NB4 (cell line): ENCODE results near the gene ZNF425.
A peak's percentile ranks its signal among the peaks of the same experiment; 100 is the strongest.
"Not testable (repeated sequence)": the region's sequence is repeated elsewhere in the genome, so short reads cannot be mapped to it uniquely, and the experiment has no call there.

Experiments used
- DNase-seq: peaks from one replicate; pipeline ENCODE4 v3.0.0; 2010; ENCODE audit warnings: low read depth
- H3K4me3 ChIP-seq: one replicate; pipeline ENCODE4 v1.5.1; 2011; ENCODE audit warnings: mild to moderate bottlenecking, low read depth, low read length, moderate library complexity
- MYC ChIP-seq: IDR thresholded peaks from 2 replicates; pipeline ENCODE4 v1.6.1; 2011; ENCODE audit warnings: low read depth, low read length
- POLR2A ChIP-seq: IDR thresholded peaks from 2 replicates; pipeline ENCODE4 v1.6.1; 2011; ENCODE audit warnings: mild to moderate bottlenecking; ENCODE audit not compliant: insufficient read length; ENCODE audit errors: extremely low read depth
- TF ChIP-seq, protein P1 (sequence below): IDR thresholded peaks from one replicate; pipeline ENCODE4 v1.5.1; 2012; ENCODE audit warnings: low read depth, low read length
- TF ChIP-seq, protein P2 (sequence below): IDR thresholded peaks from 2 replicates; pipeline ENCODE4 v1.6.1; 2011; ENCODE audit warnings: low read depth, low read length

ZNF425 gene

DNA sequence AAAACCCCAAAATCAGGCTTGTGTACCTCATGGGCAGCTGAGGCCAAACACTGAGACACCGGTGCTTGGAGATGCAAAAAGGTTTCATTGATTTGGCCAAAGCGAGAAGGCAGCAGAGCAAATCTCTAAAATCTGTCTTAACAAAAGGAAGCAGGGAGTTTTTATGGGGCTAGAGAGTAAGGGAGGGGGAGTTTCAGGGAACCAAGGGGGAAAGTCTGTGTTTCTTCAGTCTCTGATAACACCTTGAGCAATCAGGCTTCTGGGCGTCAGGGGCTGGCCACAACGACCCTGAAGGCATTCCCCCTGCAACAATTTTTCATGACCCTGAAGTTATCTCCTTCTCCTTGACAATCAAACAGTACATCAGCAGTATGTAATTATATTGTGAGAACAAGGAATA is 32.9 kb downstream of the ZNF425 start:
- TF ChIP-seq, protein P1, sequence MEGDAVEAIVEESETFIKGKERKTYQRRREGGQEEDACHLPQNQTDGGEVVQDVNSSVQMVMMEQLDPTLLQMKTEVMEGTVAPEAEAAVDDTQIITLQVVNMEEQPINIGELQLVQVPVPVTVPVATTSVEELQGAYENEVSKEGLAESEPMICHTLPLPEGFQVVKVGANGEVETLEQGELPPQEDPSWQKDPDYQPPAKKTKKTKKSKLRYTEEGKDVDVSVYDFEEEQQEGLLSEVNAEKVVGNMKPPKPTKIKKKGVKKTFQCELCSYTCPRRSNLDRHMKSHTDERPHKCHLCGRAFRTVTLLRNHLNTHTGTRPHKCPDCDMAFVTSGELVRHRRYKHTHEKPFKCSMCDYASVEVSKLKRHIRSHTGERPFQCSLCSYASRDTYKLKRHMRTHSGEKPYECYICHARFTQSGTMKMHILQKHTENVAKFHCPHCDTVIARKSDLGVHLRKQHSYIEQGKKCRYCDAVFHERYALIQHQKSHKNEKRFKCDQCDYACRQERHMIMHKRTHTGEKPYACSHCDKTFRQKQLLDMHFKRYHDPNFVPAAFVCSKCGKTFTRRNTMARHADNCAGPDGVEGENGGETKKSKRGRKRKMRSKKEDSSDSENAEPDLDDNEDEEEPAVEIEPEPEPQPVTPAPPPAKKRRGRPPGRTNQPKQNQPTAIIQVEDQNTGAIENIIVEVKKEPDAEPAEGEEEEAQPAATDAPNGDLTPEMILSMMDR = no peak
- TF ChIP-seq MYC (no peak), POLR2A (no peak)
- TF ChIP-seq, protein P2, sequence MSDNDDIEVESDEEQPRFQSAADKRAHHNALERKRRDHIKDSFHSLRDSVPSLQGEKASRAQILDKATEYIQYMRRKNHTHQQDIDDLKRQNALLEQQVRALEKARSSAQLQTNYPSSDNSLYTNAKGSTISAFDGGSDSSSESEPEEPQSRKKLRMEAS = no peak
- H3K4me3 ChIP-seq = no peak overlapping the region

GRCh38 chr7:149092244-149092643 is 33.9 kb downstream of the ZNF425 start:
- H3K4me3 ChIP-seq = not testable (repeated sequence)

More for the DNA sequence above, 32.9 kb downstream of the ZNF425 start:
- peak; percentile 81 for DNase-seq

GRCh38 chr7:149090397-149091195 is 35.5 kb downstream of the ZNF425 start, which contains the start of gene ZNF786:
ZNF786 (minus strand) TSS chr7:149090718; CDS start chr7:149090640, 78 bp downstream.
- TF ChIP-seq, protein P1 = peak; percentile 86
- TF ChIP-seq POLR2A = peak; percentile 88
- peak; percentile 85 for TF ChIP-seq MYC
- TF ChIP-seq, protein P2 = peak; percentile 68
- peak; percentile 98 for DNase-seq
- H3K4me3 ChIP-seq = peak within 1 kb of the TSS; percentile 79

More at GRCh38 chr7:149092244-149092643, 33.9 kb downstream of the ZNF425 start:
- not testable (repeated sequence) for DNase-seq

DNA sequence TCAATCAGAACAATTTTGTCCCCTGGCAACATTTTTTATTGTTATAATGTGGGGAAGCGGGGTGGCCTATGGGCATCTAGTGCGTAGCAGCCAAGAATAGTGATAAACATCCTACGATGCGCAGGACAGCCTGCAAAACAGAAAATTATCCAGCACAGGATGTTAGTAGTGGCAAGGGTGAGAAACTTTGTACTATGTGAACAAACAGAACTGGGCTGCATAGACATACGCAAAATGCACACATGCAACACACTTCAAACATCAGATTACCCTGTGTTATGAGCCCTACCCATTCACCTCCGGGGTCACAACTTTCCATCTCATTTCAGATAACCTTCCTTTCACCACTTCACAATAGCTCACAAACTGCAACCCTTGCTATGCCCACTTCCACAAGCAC is 38.7 kb downstream of the ZNF425 start:
- no peak overlapping the region for H3K4me3 ChIP-seq
- TF ChIP-seq, protein P1 = no peak
- TF ChIP-seq, protein P2 = no peak
- no peak for TF ChIP-seq POLR2A
- TF ChIP-seq MYC = no peak
- no peak for DNase-seq

DNA sequence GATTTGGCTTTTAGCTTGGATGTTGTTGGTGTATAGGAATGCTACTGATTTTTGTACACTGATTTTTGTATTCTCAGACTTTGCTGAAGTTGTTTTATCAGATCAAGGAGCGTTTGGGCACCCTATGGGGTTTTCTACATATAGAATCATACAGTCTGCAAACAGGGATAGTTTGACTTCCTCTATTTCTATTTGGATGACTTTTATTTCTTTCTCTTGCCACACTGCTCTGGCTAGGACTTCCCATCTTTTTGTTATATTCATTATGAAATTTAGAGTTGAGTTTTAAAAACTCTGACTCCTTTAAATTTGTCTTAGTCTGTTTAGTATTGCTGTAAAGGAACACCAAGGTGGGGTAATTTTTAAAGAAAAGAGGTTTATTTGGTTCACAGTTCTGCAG is 40.3 kb downstream of the ZNF425 start:
- TF ChIP-seq, protein P2 = no peak
- TF ChIP-seq MYC (no peak), POLR2A (no peak)
- TF ChIP-seq, protein P1 = no peak
- no peak for DNase-seq
- no peak overlapping the region for H3K4me3 ChIP-seq

DNA sequence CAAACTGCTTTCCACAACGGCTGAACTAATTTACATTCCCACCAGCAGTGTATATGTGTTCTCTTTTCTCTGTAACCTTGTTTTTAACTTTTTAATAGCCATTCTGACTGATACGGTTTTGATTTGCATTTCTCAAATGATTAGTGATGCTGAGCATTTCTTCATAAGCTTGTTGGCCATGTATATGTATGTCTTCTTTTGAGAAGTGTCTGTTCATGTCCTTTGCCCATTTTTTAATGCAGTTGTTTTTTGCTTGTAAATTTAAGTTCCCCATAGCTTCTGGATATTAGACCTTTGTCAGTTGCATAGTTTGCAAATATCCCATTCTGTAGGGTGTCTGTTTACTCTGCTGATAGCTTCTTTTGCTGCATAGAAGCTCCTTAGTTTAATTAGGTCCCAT is 41.7 kb downstream of the ZNF425 start:
- DNase-seq = no peak
- TF ChIP-seq, protein P2 = no peak
- TF ChIP-seq, protein P1 = no peak
- no peak for TF ChIP-seq MYC
- TF ChIP-seq POLR2A = no peak
- H3K4me3 ChIP-seq = no peak overlapping the region
